Erythroblast (primary cell): ENCODE data around the gene BUB1.
"Not testable (repeated sequence)": the region's sequence is repeated elsewhere in the genome, so short reads cannot be mapped to it uniquely, and the experiment has no call there.

Experiments
- GATA1 ChIP-seq: IDR thresholded peaks from 2 replicates; pipeline ENCODE4 v1.6.1; 2011; ENCODE audit warnings: low read depth, mild to moderate bottlenecking, control low read depth, low read length, moderate library complexity
- POLR2A ChIP-seq: IDR thresholded peaks from 2 replicates; pipeline ENCODE4 v1.6.1; 2011; ENCODE audit warnings: mild to moderate bottlenecking, low read length

DNA sequence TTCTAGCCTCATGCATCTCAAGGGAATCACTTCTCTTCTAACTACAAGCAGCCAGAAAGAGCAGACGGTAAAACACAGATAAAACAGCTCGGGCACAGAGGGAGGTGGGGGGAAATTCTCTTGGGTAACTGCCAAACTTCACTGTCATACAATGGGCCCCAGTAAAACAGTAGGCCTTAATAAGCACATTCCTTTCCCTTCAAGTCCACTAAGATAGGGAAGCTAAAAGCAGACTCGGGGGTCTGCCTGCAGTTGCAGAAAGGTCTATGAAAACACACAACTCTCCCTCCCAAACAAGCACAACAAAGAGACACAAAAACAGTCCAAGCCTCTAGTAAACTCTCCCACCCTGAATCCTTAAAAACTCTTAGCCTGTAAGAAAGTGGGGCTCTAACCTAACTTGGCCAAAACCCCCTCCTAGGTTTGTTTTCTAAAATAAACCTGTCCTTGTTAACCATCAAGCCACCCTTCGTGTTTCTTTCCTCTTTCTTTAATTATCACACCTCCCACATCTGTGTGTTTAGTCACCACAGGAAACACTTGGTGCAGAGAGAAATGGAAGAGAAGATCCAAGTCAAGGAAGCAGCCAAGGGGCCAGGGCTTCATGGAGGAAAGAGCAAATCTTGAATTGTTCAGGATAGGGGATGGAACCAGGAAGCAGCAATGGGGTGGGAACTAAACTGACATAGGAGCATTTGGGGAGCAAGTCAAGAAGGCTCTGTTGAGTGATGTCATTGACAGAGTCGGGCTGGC lies 17.5 kb upstream of the BUB1 start:
- not testable (repeated sequence) for TF ChIP-seq POLR2A, GATA1
